Fibroblast of lung (primary cell): Measurements from ENCODE around the gene PANX3.

Experiments used
- EZH2 ChIP-seq: IDR thresholded peaks from 2 replicates; pipeline ENCODE4 v1.5.1; 2012; ENCODE audit warnings: low read length, control low read depth, mild to moderate bottlenecking; ENCODE audit errors: missing control alignments
- TF ChIP-seq, protein P1 (sequence below), 2 donors: IDR thresholded peaks in 1 of 2; conservative IDR thresholded peaks in 1 of 2; 1 replicate in 1 of 2; 2 replicates in 1 of 2; pipeline ENCODE4 v1.5.1; 2011 to 2012; ENCODE audit warnings: low read length in 2 of 2, control low read depth in 1 of 2, inconsistent platforms in 1 of 2, low read depth in 1 of 2, mild to moderate bottlenecking in 1 of 2

GRCh38 chr11:124661553-124661952 lies 50.3 kb downstream of the PANX3 start:
- TF ChIP-seq, protein P1, sequence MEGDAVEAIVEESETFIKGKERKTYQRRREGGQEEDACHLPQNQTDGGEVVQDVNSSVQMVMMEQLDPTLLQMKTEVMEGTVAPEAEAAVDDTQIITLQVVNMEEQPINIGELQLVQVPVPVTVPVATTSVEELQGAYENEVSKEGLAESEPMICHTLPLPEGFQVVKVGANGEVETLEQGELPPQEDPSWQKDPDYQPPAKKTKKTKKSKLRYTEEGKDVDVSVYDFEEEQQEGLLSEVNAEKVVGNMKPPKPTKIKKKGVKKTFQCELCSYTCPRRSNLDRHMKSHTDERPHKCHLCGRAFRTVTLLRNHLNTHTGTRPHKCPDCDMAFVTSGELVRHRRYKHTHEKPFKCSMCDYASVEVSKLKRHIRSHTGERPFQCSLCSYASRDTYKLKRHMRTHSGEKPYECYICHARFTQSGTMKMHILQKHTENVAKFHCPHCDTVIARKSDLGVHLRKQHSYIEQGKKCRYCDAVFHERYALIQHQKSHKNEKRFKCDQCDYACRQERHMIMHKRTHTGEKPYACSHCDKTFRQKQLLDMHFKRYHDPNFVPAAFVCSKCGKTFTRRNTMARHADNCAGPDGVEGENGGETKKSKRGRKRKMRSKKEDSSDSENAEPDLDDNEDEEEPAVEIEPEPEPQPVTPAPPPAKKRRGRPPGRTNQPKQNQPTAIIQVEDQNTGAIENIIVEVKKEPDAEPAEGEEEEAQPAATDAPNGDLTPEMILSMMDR (conservative IDR thresholded peaks at IDR 0.05 in 1 of 2, IDR thresholded peaks at IDR 0.05 in 1 of 2; ENCODE audit: low read depth in 1 of 2, low read length in 2 of 2) = no peak
- TF ChIP-seq EZH2 = no peak
